NCI-H510A (cell line): ENCODE data around the gene ANKRD23.

ENCODE experiments used
- DNase-seq: peaks from one replicate; lab custom pipeline; 2025; lab: John Stamatoyannopoulos, UW

The ANKRD23 gene

DNA sequence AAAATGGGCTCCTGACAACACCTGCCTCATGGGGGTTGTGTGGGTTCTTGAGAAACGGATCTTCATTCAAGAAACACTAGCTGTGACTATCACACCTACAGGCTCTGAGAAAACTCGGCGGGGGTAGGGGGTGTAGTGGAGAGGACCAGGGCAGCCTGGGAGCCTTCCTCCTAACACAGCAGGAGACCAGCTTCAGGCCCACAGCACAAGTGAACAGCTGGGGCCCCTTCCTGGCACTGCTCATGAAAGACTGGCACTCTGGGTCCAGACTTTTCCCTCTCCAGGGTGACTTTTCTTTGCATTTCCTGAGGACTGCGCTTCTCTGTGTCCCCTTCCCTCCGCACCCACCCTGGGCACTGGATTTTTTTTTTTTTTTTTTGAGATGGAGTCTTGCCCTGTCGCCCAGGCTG is 33.2 kb upstream of the ANKRD23 start:
- DNase-seq = no peak

- no peak for DNase-seq
These were observed 32.6 kb upstream of the ANKRD23 start for GRCh38 chr2:96876269-96877041.

- DNase-seq = no peak
These were observed 31.9 kb upstream of the ANKRD23 start for GRCh38 chr2:96875498-96876268.

GRCh38 chr2:96874198-96874831 is 30.5 kb upstream of the ANKRD23 start:
- no peak for DNase-seq

DNA sequence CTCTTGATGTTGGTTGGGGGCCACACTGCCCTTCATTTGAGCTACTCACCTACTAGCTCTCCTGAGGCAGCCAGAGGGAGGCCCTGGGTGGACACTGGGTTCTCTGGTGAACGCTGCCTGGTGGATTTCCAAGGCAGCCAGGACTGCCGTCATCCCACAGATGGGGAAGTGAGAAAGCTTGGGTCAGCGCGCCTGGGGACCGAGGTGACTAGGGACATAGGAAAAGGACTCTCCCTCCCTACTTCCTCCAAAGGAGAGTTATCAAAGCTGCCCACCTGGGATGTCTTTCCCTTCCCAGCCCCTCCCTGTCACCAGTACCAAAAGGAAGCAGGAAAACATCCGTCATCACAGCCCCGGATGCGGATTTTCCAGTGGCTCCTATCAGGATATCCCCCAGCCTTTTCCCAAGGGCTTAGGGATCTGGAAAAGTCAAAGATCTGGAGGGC is 29.9 kb upstream of the ANKRD23 start:
- DNase-seq = no peak

DNA sequence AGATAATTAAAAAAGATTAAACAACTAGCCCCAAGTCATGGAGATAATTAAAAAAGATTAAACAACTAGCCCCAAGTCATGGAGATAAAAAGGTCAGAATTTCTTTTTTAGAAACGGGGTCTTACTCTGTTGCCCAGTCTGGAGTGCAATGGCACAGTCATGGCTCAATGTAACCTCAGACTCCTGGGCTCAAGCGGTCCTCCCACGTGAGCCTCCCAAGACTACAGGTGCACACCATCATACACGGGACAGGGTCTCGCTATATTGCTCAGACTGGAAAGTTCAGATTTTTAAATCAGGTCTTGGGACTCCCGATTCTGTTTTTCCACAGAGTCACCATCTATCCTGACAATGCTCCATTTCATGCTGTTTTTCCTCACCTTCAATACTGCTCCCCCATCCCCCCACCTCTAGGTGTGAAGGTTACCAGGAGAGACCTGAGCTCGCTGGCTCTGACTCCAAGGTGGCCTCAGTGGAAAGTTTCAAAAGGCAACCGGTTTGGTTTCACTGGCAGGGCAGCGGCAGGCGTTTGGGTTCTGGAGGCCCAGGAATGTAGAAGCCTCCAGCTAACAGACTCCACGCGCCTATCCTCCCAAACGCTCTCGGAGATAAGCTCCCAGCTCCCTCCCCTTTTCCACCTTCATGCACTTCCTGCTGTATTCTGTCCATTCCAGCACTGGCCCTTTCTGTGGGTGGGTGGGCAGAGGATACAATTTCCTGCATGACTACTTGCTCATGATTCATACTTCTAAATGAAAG is 28.9 kb upstream of the ANKRD23 start:
- DNase-seq = no peak

- peak; percentile 56 for DNase-seq
These were observed 26.9 kb upstream of the ANKRD23 start for GRCh38 chr2:96870626-96871255.

GRCh38 chr2:96869822-96870625 is 26.2 kb upstream of the ANKRD23 start, which contains the start of gene SEMA4C:
SEMA4C (minus strand) TSS chr2:96870080; CDS start chr2:96867886, 2,194 bp downstream.
- peak; percentile 51 for DNase-seq

GRCh38 chr2:96869281-96869821 is 25.5 kb upstream of the ANKRD23 start:
- DNase-seq = no peak

GRCh38 chr2:96868555-96869280 is 24.9 kb upstream of the ANKRD23 start:
- peak; percentile 81 for DNase-seq

GRCh38 chr2:96867756-96868554 is 24.1 kb upstream of the ANKRD23 start:
- no peak for DNase-seq

DNA sequence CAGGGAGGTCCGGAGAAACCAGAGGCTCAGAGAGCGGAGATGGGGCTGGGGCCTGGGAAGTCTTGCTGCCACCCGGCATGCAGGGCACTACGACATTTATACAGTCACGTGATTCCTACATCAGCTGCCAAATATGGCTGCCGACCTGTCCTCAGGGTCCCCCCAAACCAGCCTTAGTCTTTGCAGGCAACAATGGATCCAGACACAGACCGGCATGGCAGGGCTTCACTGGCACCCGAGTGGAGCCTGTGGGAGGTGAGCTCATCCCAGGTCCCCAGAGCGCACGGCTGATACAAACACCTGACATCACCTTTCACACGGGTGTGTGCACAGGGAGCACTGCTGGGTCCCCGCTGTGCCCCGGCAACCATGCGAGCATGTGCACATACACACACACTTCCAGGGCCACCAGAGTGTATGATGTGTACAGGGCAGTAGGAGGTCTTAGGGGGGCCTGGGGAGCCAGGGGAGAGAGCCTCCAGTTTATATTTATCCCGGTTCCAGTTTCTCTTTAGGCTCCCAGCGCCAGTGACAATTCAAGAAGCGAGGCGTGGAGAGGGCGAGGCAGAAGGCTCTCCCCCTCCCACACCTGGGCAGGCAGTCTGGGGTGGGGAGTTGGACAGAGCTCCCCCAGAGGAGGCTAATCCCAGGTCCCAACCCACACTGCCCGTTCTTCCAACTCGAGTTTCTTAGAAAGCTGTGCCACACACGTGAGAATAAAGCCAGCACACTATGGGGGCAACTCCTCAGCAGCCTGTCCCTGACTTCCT is 23.4 kb upstream of the ANKRD23 start:
- no peak for DNase-seq

- DNase-seq = no peak
These were observed 22.8 kb upstream of the ANKRD23 start for GRCh38 chr2:96866586-96866985.

DNA sequence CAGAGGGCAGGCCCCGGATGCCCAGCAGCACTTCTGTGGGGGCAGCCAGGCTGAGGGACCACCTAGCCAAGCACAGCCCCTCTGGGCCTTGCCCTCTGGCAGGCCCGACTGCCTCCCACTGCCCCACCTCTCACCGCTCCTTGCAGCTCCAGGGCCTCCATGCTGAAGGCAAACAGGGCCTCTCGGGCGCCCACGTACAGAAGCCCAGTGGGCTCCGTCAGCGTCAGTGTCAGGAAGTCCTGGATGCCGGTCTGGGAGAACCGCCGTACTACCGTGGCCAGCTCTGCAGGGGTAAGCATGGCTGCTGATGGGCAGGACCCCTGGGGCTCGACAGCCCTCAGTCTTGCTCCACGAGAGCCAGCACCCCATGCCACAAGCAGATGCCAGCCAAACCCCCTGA is 22.3 kb upstream of the ANKRD23 start:
- no peak for DNase-seq

DNA sequence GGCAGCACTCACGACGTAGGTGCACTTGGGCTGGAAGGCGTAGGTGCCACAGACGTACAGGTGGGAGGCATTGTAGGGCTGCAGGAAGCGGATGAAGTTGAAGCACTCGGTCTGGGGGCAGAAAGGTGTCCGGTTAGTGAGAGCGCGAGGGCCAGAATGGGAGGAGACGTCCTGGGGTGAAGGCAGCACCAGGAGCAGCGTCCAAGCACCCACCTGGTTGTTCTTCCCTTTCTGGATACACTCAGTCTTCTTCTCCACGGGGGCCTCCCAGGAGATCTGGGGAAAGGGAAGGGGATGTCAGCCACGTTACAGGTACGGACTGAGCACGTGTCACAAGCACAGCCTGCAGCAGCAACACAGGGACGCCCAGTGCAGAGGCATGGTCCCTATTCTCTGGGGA is 21.8 kb upstream of the ANKRD23 start:
- no peak for DNase-seq

DNA sequence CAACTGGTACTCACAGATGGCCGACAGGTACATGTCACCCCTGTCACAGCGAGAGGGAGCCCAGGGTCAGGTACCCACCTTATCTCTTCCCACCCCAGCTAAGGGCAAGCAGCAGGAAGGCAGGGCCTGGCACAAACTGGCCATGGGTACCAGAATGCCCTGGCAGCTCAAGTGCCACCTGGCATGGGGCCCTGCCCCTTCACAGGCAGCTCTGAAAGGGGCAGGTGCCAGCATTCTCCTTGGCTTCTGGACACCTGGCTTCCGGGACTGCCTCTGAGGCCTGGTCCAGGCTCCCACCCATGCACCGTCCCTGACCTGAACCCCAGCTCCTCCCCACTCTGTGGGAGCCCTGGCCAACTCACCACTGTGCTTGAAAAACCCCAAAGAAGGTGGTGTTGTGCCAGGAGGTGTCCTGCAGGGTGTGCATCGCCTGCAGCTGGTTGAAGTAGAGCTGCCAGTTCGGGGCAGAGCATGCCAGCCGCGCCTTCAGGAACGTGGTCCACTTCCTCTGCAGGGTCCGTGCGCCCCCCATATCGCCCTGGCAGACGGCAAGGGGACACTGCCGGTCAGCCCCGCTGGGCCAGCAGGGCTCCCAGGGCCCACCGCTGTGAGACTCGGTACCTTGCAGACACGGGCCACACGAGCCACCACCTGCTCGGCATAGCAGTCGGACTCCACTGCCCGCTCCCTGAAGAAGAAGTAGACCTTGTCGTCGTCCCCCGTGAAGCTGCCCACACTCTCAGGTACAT is 20.7 kb upstream of the ANKRD23 start:
- DNase-seq = no peak
